Hematopoietic multipotent progenitor cell treated with erythropoietin and hydrocortisone succinate and interleukin-3 and kit ligand, for 4 days (in vitro differentiated cells): ENCODE data around the gene MAPK11.
"Not testable (repeated sequence)": the region's sequence is repeated elsewhere in the genome, so short reads cannot be mapped to it uniquely, and the experiment has no call there.

ENCODE experiments used
- DNase-seq: peaks from one replicate; pipeline ENCODE4 v3.0.0-alpha.2; 2015

MAPK11 gene

DNA sequence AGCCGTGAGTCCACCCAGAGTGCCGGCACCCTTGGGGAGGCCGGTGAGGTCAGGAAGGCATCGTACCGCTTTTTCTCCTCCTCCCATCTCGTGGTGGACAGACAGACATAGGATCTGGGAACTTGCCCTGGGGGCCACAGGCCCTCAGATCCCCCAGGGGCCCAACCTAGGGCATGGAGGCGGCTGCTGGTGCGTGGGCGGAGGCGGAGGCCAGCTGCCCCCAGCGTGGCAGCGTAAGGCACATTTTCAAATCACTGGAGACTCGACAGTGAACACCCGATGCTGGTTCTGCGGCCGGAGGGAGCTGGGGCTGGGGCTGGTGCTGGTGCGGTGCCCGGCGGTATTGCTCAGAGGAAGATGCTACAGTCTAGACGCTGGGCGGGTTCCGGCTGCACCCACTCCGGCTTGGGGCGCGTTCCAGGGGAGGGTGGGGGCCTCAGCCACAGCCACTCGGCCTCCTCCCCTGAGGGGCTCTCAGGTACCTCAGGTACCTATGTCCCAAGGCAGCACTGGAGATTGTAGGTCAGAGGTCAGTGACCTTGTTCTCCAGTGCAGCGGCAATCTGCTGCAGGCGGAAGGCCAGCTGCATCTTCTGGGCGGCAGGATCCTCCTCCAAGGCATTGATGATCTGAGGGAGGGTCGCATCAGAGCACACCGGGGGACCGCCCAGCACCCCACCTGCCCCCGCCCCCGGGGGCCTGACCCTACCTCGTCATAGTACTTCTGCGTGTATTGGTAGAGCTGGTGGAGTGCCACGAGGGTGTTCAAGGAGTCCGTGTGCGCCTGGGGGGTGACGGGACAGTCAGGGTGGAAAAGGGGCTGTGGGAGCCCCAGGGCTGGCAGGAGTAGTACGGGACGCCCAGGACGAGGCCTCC lies 5.2 kb upstream of the MAPK11 start:
- no peak for DNase-seq

DNA sequence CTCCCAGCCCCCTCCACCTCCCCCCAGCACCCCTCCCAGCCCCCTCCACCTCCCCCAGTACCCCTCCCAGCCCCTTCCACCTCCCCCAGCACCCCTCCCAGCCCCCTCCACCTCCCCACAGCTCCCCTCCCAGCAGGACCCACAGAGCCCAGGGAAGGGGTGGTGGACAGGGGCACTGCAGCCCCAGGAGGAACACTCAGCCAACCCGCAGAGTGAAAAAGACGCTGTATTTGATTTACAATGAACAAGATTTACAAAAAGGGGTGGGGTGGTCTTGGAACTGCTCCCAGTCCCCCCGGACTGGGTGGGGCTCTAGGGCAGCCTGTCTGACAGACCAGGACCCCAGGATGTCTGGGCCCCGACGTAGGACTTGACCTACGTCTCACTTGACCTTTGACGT lies 4.6 kb upstream of the MAPK11 start:
- DNase-seq, result no peak

DNA sequence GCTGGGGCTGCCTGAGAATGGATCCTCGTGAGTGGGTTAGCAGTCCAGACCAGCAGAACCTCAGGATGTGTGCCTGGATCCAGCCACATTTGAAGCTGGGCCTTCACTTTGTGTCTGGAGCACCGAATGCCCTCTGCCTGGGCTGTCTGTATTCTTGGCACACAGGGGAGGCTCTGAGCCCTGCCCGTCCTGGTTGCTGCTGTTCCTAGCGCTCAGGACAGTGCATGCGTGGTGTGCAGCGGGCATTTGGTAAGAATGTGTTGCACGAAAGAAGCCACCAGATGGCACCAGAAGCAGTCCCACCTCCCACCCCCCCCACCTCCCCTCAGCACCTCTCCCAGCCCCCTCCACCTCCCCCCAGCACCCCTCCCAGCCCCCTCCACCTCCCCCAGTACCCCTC lies 4.1 kb upstream of the MAPK11 start:
- peak; percentile 85 for DNase-seq

DNA sequence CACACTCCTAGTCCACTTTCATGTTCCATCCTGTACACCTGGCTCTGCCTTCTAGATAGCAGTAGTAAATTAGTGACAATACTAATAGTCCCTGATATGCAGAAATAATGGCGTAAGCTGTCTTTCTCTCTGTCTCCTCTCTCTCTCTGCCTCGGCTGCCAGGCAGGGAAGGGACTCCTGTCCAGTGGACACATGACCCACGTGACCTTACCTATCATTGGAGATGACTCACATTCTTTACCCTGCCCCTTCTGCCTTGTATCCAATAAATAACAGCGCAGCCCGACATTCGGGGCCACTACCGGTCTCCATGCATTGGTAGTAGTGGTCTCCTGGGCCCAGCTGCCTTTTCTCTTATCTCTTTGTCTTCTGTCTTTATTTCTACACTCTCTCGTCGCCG lies 3.6 kb upstream of the MAPK11 start:
- DNase-seq, result not testable (repeated sequence)

DNA sequence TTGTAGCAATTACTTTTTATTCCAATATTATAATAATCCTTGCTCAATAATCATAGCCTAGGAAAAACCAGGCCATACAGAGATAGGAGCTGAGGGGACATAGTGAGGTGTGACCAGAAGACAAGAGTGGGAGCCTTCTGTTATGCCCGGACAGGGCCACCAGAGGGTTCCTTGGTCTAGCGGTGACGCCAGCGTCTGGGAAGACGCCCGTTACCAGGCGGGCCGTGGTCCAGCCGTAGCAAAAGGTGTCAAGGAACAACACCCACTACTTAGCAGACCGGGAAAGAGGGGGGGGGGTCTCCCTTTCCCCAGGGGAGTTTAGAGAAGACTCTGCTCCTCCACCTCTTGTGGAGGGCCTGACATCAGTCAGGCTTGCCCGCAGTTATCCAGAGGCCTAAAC lies 3.2 kb upstream of the MAPK11 start:
- DNase-seq, result not testable (repeated sequence)

DNA sequence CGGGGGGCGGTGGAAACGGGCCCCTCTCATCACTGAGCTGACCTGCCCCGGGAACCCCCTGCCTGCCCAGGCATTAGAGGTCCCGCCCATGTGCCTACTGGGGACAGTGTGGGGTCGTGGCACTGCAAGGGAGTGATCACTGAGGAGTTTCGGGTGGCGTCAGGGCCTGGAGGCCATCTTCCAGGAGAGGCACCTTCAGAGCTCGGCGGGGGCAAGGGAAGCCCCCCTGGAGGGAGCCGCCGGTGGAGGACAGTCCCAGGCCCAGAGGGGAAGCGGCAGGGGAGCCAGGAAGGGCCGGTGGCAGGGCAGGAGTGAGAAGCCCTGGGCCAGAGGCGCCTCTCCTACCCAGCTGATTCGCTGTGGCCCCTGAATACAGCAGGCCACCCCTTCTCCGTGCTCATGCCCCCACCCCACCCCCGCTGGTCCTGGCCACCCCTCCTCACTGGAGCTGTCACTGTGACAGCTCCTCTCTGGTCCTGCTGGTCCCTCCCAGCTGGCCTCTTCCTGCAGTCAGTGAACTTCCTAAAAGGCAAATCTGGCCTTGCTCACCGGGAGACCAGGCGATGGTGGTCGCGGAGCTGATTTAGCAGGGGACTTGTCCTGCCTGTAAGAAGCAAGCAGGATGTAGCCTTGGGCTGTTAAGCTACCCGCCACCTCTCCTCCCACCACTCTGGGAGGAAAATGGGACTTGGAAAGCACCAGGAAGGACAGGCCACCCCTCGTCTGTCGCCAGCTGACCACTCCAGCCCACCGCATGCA lies 2.0 kb upstream of the MAPK11 start:
- DNase-seq, result no peak

DNA sequence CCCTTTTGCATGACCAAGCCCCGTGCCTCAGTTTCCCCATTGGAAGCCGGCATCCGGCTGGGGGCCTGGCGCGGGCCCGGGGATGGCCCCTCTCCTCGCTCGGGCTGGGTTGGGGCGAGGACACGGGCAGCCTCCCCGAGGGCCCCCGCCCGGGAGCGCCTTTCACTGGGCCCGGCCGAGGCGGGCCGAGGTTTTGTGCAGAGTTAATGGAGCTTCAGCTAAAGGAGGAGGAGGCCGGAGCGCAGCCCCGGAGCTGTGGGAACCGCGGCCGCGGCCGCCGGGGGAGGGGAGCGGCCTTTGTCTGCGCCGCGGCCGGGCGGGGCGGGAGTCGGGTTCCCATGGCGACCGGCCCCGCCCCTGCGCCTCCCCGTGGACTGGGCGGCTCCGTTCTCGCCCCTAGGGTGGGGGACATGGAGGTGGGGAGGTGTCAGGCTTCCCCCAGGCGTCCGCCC lies 1.4 kb upstream of the MAPK11 start:
- peak; percentile 83 for DNase-seq

DNA sequence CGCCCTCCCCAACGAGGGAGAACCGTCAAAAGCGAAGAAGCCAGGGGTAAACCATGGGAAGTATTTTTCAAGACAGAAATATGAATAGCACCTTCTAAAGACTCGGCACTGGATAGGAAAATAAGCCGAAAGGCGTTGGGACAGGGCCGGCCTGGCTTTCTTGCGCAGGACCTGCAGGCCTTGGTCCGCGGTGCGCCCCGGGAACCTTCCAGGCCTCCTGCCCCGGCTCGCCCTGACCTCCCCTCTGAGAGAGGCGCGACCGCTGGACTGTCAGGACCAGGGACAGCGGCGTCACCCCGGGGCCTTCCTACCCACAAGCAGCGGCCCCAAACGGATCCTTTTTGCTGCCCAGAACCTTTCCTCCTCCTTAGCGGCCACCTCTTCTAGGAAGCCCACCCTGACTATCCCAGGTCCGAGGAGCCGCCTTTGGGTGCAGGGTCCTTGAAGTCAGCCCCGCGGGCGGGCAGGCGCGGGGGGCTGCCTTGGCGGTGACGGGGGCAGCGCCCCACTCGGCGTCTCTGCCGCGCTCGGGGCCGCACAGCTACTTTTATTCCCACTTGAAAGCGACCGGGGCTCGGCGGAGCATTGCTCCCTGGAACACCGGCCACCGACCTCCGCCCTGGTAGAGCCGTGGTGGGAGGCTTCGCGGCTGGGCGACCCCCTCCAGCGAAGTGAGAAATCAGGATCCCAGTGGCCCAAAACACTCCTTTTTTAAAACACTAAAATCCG lies 650 bp upstream of the MAPK11 start:
- DNase-seq, result peak; percentile 83

DNA sequence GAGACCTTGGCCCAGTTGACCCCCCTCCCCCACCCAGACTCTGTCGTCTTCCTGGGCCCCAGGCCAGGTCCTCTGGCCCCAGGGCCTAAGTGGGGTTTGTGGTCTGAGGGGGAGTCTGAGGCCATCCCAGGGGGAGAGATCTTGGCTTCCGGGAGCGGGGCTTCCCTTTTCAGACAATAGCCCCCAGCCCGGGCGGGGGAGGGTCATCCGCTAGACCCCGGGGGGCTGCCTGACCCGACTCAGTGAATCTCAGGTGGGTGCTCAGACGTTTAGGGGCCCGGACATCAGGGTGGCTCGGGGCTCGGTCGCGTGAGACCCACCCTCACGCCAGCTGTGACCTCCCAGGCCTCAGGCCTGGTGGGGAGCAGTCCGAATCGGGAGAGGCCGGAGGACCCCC lies 609 bp downstream of the MAPK11 start:
- no peak for DNase-seq

DNA sequence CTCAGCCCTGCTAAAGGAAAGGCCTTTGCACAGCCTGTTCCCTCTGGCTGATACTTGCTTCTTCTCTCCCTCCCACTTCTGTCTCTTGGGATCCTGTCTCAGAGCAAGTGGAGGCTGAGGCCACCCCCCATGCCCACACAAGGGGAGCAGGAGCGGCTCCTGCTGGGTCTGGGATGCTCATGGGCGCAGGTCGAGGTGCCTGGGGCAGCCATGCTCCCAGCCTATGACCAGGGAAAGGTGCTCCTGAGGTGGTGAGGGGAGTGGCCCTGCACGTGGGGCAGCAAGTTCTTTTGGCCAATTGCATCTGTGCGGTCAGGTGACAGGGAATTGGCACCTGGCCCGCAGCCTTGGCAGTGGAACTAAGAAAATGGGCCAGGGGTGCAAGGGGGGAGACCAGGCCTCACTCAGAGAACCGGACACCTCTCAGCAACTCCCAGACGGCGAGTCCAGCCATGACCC lies 1.5 kb downstream of the MAPK11 start:
- DNase-seq, result no peak

DNA sequence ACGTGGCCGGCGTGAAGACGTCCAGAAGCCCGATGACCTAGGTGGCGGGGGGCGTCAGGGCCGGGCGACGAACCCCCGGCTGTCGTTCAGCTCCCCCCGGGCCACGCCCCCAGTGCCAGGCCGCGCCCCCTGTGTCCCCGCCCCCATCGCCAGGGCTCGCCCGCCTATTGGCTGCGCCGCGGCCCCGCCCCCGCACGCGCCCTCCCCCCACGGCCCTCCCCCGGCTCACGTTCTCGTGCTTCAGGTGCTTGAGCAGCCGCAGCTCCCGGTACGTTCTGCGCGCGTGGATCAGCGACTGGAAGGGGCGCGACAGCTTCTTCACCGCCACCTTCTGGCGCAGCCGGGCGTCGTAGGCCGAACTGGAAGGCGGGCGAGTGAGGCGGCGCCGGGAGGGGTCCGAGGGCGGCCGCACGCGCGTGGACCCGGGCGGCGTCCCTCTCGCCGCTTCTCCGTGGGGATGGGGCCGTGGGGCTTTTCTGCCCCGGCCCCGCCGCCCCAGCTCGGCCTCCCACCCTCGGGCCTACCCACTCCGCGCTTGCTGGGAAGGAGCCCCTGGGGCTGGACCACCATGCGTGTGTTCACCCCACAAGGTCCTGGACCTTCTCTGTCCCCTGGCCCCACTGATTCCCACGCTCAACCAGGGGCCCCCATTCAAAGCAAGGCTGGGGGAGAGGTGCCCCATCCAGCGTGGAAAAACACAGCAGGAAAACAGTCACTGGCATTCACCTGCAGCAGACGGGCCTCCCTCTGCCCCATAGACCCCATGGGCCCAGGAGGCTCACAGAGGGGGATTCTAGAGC lies 2.4 kb downstream of the MAPK11 start:
- peak; percentile 72 for DNase-seq

DNA sequence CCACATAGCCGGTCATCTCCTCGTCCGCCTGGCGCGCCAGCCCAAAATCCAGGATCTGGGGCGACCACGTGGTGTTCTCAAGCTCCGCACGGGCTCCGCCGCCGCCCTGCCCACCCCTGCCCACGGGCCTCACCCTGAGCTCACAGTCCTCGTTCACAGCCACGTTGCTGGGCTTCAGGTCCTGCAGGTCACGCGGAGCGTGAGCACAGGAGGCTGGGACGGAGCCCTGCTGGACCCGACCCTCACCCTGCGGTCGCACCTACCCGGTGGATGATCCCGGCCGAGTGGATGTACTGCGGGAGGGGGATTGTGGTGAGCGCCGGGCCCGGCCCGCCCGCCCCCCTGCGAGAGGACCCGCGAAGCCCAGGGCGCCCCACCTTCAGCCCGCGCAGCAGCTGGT lies 3.2 kb downstream of the MAPK11 start:
- no peak for DNase-seq

DNA sequence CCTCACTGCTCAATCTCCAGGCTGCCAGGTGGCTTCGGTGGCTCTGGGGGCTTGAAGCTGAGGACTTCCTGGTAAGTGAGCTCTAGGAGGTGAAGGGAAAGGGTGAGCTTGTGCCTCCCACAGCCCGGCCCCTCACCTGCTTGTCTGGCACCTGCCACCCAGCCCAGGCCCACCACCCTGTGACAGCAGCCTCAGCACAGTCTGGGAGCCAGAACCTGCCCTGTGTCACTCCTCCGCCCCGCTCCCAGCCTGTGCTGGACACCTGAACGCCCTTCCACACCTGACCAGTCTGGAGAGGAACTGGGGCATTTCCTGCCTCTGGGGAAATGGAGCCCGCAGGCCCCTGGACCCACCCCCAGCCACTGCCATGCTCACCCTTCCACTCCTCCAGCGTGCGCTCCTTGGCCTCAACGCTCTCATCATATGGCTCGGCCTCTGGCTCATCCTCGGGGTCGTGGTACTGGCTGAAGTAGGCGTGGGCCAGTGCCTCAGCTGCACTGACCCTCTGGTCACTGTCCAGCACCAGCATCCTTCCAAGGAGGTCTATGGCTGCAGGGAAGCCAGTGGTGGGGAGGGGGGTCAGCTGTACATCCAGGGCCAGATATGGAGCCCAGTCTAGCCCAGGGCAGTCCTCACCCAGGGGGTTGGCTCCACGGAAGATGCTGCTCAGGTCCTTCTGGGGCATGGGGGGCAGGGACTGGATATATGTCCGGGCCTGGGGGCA lies 5.1 kb downstream of the MAPK11 start:
- DNase-seq, result no peak

DNA sequence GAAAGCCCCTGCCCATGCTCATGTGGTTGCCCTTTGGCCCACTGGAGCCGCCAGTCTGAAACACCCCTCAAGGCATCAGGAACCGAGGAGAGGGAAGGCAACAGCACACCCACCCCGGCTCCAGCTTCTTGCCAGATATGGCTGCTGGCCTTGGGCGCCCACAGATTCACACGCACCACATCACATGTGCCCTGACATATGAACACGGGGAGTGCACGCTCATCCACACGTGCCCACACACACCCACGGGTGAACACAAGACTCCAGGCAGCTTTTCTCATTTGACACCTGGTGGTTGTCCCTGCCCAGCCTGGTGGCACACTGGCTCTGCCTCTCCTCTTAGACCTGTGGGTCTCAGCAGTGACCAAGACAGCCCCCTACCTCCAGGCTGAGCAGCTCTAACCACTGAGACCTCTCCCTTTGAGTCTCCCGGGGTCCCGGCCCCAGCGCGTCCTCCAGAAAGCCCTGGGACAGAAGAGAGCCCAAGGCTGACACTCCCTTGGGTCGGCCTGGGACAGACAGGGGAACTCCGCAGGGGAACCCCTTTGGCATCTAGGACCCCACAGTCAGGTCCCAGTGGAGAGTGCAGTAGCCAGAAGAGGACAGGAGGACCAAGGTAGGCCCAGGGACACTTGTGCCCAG lies 6.0 kb downstream of the MAPK11 start:
- no peak for DNase-seq

DNA sequence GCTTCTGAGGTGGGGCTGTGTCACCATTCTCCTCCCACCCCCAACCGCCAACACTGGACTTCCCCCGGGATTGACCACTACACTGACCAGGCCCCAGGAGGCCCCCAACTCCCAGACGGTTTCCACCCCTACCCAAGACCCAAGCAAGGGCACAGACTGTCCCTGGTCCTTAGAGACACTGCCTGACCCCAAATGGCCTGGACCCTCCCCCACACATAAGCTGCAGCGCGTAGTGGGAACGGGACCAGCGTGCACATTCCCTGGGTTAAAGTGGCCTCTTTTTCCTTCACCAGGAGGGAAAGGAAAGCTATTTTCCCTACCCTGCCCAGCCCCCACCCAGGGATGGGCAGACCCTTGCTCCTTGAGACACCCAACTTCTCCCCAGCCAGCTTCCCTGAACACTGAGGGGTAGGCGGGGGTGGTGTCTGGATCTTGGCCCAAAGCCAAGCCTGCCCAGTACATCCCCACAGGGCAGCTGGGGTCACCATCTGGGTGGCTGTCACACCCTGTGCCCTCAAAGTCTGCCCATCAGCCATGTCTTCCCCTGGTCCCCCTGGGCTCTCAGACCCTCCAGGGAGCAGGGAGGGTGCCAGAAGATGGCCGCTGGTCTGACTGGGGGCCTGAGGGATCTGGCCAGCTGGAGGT lies 7.1 kb downstream of the MAPK11 start:
- DNase-seq, result no peak

DNA sequence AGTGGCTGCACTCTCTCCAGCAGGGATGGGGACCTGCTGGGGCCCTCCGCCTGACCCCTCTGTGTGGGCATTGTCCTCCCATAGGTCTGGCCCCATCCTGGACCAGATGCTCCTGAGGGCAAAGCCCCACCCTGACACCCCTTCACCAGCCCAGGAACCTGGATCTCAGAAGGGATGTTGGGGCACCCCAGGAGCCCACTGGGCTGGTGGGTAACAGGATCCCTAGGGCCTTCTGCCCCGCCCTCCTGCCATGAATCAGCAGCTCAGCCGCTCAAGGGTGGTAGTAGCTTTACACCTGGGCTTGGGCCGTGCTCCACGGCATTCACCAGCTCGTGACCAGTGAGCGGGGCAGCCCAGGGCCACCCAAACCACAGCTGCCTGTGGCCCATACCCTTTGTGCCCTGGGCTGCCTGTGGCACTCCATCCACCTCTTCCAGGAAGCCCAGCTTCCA lies 7.7 kb downstream of the MAPK11 start:
- peak; percentile 54 for DNase-seq

DNA sequence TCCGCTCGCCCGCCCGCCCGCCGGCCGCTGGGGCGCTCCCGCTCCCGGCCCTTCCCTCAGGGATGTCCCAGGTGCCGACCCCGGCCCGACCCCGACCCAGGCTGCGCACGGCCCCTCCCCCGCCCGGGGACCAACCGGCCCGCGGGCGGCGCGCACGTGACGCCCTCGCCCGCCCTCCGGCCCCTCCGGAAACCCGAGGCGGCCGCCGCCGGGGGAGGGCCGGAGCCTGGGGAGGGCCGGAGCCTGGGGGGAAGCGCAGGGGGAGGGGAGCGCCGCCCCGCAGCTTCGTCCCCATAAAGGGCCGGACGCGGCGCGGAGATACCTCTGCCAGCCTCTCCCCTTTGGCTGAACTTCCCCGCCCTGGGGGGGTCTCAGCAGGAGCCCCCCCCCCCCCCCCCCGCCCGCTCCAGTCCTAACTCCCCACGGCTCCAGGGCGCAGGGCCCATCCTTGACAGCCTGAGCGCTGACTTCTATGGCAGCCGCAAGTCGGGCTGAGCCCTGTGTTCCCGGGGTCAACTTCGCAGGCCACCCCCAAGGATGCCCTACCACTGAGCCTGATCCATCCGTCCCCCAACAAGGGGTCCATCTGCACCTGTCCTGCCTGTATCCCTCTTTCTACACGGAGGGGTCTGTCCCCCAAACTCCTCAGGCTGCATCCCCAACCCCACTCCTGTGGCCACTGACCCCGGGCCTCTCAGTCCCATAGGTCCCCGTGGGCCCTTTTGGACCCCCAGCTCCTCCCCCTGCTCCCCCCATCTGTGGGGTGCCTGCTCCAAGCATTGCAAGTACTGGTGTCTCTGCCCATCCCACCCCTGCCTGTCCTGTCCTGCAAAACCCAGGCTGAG lies 8.3 kb downstream of the MAPK11 start, which contains the start of gene MAPK12:
Gene MAPK12, minus strand, starts transcription at position 69 of the 845 bp plus-strand sequence. CDS start 174 bp downstream, outside the sequence.
- peak; percentile 63 for DNase-seq

DNA sequence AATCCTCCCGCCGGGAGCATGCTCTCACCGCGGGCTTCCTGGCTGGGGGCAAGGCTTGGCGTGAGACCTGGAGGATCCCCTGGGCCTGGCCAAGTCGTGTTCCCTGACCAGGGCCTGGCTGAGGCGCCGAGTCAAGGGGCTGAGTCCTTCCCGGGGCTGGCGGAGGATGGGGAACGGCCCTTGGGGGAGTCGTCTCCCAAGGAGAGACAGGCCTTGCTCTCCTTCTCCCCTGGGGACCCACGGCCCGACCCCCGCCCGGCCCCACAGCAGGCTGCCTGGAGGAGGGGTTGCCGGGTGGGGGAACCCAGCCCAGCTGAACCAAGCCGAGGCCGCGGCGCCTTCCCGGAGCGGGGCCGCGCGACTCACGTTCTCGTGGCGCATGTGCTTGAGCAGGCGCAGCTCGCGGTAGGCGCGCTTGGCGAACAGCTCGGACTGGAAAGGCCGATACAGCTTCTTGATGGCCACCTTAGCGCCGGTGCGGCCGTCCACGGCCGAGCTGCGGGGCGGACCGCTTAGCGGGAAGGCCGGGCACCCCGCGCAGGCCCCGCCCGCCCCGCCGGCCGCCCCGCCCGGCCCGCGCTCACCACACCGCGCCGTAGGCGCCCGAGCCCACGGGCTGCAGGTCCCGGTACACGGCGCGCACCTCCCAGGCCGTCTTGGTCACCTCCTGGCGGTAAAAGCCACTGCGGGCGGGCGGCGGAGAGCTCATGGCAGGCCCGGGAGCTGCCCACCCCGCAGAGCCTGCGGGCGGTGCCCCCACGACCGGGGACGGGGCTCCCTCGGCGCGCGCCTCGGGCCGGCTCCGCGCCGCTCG lies 9.2 kb downstream of the MAPK11 start:
- peak; percentile 78 for DNase-seq

DNA sequence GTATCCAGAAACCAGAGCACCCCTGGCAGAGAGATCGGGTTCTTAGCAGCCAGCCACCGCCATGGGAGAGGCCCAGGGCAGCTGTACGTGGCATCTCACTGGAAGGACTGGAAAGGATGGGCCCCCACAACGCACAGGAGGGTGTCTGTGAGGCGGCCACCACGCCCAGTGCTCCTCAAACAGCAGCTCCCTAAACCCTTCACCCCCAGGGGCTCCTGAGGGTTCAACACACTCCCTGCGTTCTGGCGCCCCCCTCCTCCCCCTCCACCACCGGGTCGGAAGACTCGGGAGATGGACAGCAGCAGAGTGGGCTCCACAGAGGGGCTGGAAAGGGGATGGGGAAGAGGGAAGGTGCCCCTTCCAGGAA lies 9.8 kb downstream of the MAPK11 start:
- peak; percentile 36 for DNase-seq
